ENCODE data around the gene LAMA3. TPM values are rescaled to one million over a fixed set of nuclear protein-coding genes. Genes with fewer than 3 reads are reported as not detected.

The LAMA3 gene
- total RNA-seq, 1 donor from 2014 or later, result not detected

GRCh38 chr18:23793985-23794867 lies 105.0 kb downstream of the LAMA3 start:
- no peaks in the 10 kb centered on the region for H3K9me3 Mint-ChIP-seq
- H3K27me3 Mint-ChIP-seq (ENCODE audit: insufficient read depth), result peaks cover 17% of the 10 kb centered on the region
- no peak for DNase-seq (ENCODE audit: low spot score)
- no peak overlapping the region for H3K27ac Mint-ChIP-seq
- no peaks in the 10 kb centered on the region for H3K36me3 Mint-ChIP-seq (ENCODE audit: low read depth)
- intact Hi-C loops (cut with micrococcal nuclease), result no loop called here
- H3K4me1 Mint-ChIP-seq (ENCODE audit: low read depth), result no peaks in the 10 kb centered on the region
- H3K4me3 Mint-ChIP-seq, result no peak overlapping the region

- H3K27ac Mint-ChIP-seq, result no peak overlapping the region
- H3K4me3 Mint-ChIP-seq, result no peak overlapping the region
- H3K27me3 Mint-ChIP-seq (ENCODE audit: insufficient read depth), result peaks cover 24% of the 10 kb centered on the region
- no peaks in the 10 kb centered on the region for H3K4me1 Mint-ChIP-seq (ENCODE audit: low read depth)
- intact Hi-C loops (cut with micrococcal nuclease), result no loop called here
- no peak for DNase-seq (ENCODE audit: low spot score)
- H3K36me3 Mint-ChIP-seq (ENCODE audit: low read depth), result no peaks in the 10 kb centered on the region
- no peaks in the 10 kb centered on the region for H3K9me3 Mint-ChIP-seq
Measured at GRCh38 chr18:23798249-23798648, 109.0 kb downstream of the LAMA3 start.

GRCh38 chr18:23798824-23799223 lies 109.6 kb downstream of the LAMA3 start:
- Mint-ChIP-seq H3K4me1 (ENCODE audit: low read depth) (no peaks in the 10 kb centered on the region), H3K36me3 (ENCODE audit: low read depth) (no peaks in the 10 kb centered on the region), H3K4me3 (no peak overlapping the region), H3K27me3 (ENCODE audit: insufficient read depth) (peaks cover 24% of the 10 kb centered on the region), H3K27ac (no peak overlapping the region), H3K9me3 (no peaks in the 10 kb centered on the region)
- no peak for DNase-seq (ENCODE audit: low spot score)
- intact Hi-C loops (cut with micrococcal nuclease), result no loop called here

GRCh38 chr18:23799540-23799939 lies 110.3 kb downstream of the LAMA3 start:
- DNase-seq (ENCODE audit: low spot score), result no peak
- Mint-ChIP-seq H3K9me3 (no peaks in the 10 kb centered on the region), H3K27me3 (ENCODE audit: insufficient read depth) (peaks cover 26% of the 10 kb centered on the region), H3K4me3 (no peak overlapping the region), H3K27ac (no peak overlapping the region), H3K4me1 (ENCODE audit: low read depth) (no peaks in the 10 kb centered on the region), H3K36me3 (ENCODE audit: low read depth) (no peaks in the 10 kb centered on the region)
- intact Hi-C loops (cut with micrococcal nuclease), result no loop called here

- Mint-ChIP-seq H3K27me3 (ENCODE audit: insufficient read depth) (peaks cover 29% of the 10 kb centered on the region), H3K4me1 (ENCODE audit: low read depth) (no peaks in the 10 kb centered on the region), H3K36me3 (ENCODE audit: low read depth) (no peaks in the 10 kb centered on the region), H3K4me3 (no peak overlapping the region), H3K27ac (no peak overlapping the region), H3K9me3 (no peaks in the 10 kb centered on the region)
- intact Hi-C loops (cut with micrococcal nuclease), result no loop called here
- DNase-seq (ENCODE audit: low spot score), result no peak
Measured at GRCh38 chr18:23800902-23801301, 111.6 kb downstream of the LAMA3 start.

- Mint-ChIP-seq H3K27ac (no peak overlapping the region), H3K36me3 (ENCODE audit: low read depth) (no peaks in the 10 kb centered on the region), H3K4me3 (no peak overlapping the region), H3K27me3 (ENCODE audit: insufficient read depth) (peaks cover 29% of the 10 kb centered on the region), H3K9me3 (no peaks in the 10 kb centered on the region), H3K4me1 (ENCODE audit: low read depth) (no peaks in the 10 kb centered on the region)
- no peak for DNase-seq (ENCODE audit: low spot score)
- intact Hi-C loops (cut with micrococcal nuclease), result no loop called here
Measured at GRCh38 chr18:23802817-23803216, 113.6 kb downstream of the LAMA3 start.

- Mint-ChIP-seq H3K4me1 (ENCODE audit: low read depth) (no peaks in the 10 kb centered on the region), H3K27ac (no peak overlapping the region), H3K27me3 (ENCODE audit: insufficient read depth) (peaks cover 21% of the 10 kb centered on the region), H3K36me3 (ENCODE audit: low read depth) (no peaks in the 10 kb centered on the region), H3K4me3 (no peak overlapping the region), H3K9me3 (no peaks in the 10 kb centered on the region)
- intact Hi-C loops (cut with micrococcal nuclease), result no loop called here
- no peak for DNase-seq (ENCODE audit: low spot score)
Measured at GRCh38 chr18:23803755-23804154, 114.5 kb downstream of the LAMA3 start.

- Mint-ChIP-seq H3K27me3 (ENCODE audit: insufficient read depth) (peaks cover 22% of the 10 kb centered on the region), H3K36me3 (ENCODE audit: low read depth) (no peaks in the 10 kb centered on the region), H3K9me3 (no peaks in the 10 kb centered on the region), H3K4me1 (ENCODE audit: low read depth) (peaks cover 8% of the 10 kb centered on the region), H3K27ac (no peak overlapping the region), H3K4me3 (no peak overlapping the region)
- intact Hi-C loops (cut with micrococcal nuclease), result no loop called here
- DNase-seq (ENCODE audit: low spot score), result no peak
Measured at GRCh38 chr18:23805898-23806297, 116.6 kb downstream of the LAMA3 start.

- no peak overlapping the region for H3K27ac Mint-ChIP-seq
- no peak for DNase-seq (ENCODE audit: low spot score)
- intact Hi-C loops (cut with micrococcal nuclease), result no loop called here
- no peaks in the 10 kb centered on the region for H3K9me3 Mint-ChIP-seq
- peaks cover 15% of the 10 kb centered on the region for H3K4me1 Mint-ChIP-seq (ENCODE audit: low read depth)
- no peaks in the 10 kb centered on the region for H3K36me3 Mint-ChIP-seq (ENCODE audit: low read depth)
- no peak overlapping the region for H3K4me3 Mint-ChIP-seq
- H3K27me3 Mint-ChIP-seq (ENCODE audit: insufficient read depth), result peaks cover 16% of the 10 kb centered on the region
Measured at GRCh38 chr18:23809415-23809814, 120.2 kb downstream of the LAMA3 start.

- Mint-ChIP-seq H3K4me1 (ENCODE audit: low read depth) (peaks cover 15% of the 10 kb centered on the region), H3K36me3 (ENCODE audit: low read depth) (no peaks in the 10 kb centered on the region), H3K27ac (no peak overlapping the region), H3K27me3 (ENCODE audit: insufficient read depth) (peaks cover 14% of the 10 kb centered on the region), H3K4me3 (no peak overlapping the region), H3K9me3 (no peaks in the 10 kb centered on the region)
- DNase-seq (ENCODE audit: low spot score), result peak; percentile 14
- intact Hi-C loops (cut with micrococcal nuclease), result no loop called here
Measured at GRCh38 chr18:23810396-23810795, 121.1 kb downstream of the LAMA3 start.

GRCh38 chr18:23811176-23811575 lies 121.9 kb downstream of the LAMA3 start:
- no peak overlapping the region for H3K27ac Mint-ChIP-seq
- H3K36me3 Mint-ChIP-seq (ENCODE audit: low read depth), result no peaks in the 10 kb centered on the region
- H3K4me3 Mint-ChIP-seq, result no peak overlapping the region
- H3K9me3 Mint-ChIP-seq, result no peaks in the 10 kb centered on the region
- peaks cover 19% of the 10 kb centered on the region for H3K4me1 Mint-ChIP-seq (ENCODE audit: low read depth)
- intact Hi-C loops (cut with micrococcal nuclease), result no loop called here
- no peak for DNase-seq (ENCODE audit: low spot score)
- H3K27me3 Mint-ChIP-seq (ENCODE audit: insufficient read depth), result peaks cover 16% of the 10 kb centered on the region

- Mint-ChIP-seq H3K27ac (no peak overlapping the region), H3K27me3 (ENCODE audit: insufficient read depth) (peaks cover 23% of the 10 kb centered on the region), H3K4me3 (no peak overlapping the region), H3K9me3 (no peaks in the 10 kb centered on the region), H3K4me1 (ENCODE audit: low read depth) (peaks cover 23% of the 10 kb centered on the region), H3K36me3 (ENCODE audit: low read depth) (no peaks in the 10 kb centered on the region)
- intact Hi-C loops (cut with micrococcal nuclease), result loop anchor here (1.0 to 2.0 kb wide), 5 partner anchors 106 to 314 kb away; no protein-coding TSS in a partner anchor
- DNase-seq (ENCODE audit: low spot score), result no peak
Measured at GRCh38 chr18:23812546-23813440, 123.5 kb downstream of the LAMA3 start.
